Measurements from ENCODE around the gene LRRC9.

LRRC9 gene

DNA sequence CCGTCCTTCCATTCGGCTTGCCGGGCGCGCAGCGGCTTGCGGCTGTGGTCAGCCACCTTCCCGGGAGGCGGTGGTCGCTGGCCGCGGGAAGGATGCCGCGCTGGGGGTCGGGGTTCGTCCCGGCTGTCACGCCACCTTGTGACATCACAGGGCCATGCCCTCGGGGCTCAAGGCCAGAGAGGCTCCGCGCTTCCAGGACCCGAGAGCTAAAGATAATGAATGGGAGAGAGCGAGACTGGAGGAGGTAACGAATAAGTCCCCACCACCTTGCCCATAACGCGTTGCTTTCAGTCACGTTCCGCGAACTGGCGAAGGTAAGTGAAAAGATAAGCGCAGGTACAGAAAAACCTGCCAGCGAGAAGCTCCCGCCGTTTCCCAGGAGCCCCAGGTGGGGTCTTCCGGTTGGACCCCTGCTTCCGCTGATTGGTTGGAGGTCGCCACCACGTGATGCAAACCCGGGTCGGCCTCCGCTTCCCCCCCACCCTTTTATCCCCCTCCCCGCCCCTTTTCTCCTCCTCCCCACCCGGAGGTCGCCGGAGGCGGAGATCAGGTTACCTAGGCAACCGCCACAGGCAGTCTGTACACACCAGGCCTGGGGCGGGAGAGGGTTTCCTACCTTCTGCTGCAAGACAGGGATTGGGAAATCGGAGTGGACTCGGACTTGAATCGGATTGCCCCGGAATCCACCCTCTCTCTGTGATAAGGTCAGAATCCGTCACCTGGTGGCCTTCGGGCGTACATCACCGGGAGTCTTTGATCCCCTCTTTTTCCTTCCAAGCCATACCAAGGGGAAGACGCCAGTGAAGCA lies at the start of gene LRRC9:
Gene LRRC9, plus strand, starts transcription at position 575 of the 808 bp plus-strand sequence.
- Histone ChIP-seq H3K36me3 (ENCODE audit: insufficient read depth, low read length) (no peaks in the 10 kb centered on the region), H3K4me1 (ENCODE audit: insufficient read depth, low read length) (peaks cover 6% of the 10 kb centered on the region; the same call in 1 of the 2 replicates), H3K9me3 (ENCODE audit: control insufficient read depth, insufficient read depth, low read length) (no peaks in the 10 kb centered on the region), H3K9ac (ENCODE audit: low read depth, low read length) (peak within 1 kb of the TSS; percentile 76)

DNA sequence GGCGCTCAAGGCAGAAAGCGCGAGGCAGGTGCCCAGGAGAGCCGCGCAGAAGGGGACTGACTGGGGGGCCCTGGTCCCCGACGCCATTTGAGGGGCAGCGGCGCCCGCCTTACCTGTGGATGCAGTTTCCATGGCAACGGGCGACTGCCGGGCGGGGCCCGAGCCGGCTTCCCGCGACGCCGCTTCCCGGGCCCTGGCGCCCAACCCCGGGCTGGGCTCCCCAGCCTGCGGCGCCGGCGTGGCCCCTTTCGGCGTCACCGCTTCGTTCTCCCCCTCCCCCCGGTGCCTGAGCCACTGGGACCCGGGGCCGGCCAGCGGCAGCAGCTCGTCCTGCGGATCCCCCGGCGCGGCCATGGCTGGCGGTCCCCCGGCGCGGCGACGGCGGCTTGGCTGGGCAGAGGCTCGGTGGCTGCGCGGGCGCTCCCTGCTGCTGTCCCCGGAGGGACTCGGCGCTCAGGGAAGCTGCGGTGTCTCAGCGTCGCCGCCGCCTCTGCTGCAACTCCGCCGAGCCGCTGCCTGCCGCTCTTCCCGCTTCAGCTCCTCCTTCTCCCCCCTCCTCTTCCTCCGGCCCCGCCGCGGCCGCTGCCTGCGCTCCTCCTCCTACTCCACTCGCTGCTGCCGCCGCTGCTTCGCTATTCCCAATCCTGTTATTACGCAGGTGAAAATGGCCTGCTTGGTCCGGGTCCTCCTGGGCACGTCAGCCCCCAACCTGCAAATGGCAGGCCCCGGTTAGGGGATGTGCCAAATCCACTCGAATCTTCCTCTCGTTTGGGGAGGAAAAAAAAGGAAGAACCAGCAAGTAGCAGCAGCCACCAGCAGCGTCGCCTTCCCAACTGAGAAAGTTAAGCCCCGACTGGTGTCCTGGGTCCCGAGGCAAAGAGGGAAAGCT lies 49.4 kb upstream of the LRRC9 start, which contains the start of gene RTN1:
Gene RTN1, minus strand, starts transcription at position 500 of the 889 bp plus-strand sequence. Its CDS starts 146 bp downstream, at position 354.
- Histone ChIP-seq H3K36me3 (ENCODE audit: insufficient read depth, low read length) (no peaks in the 10 kb centered on the region), H3K4me1 (ENCODE audit: insufficient read depth, low read length) (no peaks in the 10 kb centered on the region), H3K9ac (ENCODE audit: low read depth, low read length) (peak within 1 kb of the TSS; percentile 58; the same call in 1 of the 2 replicates), H3K9me3 (ENCODE audit: control insufficient read depth, insufficient read depth, low read length) (no peaks in the 10 kb centered on the region)

DNA sequence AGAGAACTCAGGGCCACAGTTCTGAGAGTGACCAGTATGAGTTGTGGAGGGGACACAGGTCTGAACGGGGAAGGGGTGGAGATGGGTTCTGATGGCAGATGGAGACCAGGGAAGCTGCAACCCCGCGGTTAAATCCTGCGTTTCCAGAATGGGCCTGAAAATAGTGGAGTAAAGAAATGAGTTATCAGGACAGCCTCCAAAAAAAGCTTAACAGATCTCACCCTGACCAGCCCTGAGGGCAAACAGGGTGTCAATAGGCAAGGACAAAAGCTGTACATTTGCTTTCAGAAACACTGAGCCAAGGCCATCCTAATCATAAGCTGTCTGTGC lies 48.8 kb upstream of the LRRC9 start:
- Histone ChIP-seq H3K4me1 (ENCODE audit: insufficient read depth, low read length) (no peaks in the 10 kb centered on the region), H3K9me3 (ENCODE audit: control insufficient read depth, insufficient read depth, low read length) (no peaks in the 10 kb centered on the region), H3K36me3 (ENCODE audit: insufficient read depth, low read length) (no peaks in the 10 kb centered on the region), H3K9ac (ENCODE audit: low read depth, low read length) (peak overlapping the region; percentile 58; the same call in 1 of the 2 replicates)

DNA sequence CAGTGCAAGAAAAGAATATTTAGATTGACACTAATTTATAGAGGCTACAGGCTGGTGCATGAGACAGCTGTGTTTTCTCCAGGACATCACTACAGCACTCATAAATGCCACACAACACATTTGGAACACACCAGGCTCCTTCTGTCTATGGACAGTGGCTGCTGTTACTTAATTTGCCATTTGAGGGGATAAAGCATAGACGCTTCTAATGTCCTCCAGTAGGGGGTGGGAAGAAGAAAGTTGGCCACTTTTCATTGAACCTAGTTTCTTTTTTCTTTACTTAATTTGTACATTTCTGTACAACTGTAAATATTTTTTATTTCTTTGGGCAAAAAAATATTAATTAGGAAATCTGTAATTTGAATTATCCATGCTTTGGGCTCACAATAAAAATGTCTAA lies 37.0 kb upstream of the LRRC9 start:
- Histone ChIP-seq H3K9ac (ENCODE audit: low read depth, low read length) (no peak overlapping the region), H3K36me3 (ENCODE audit: insufficient read depth, low read length) (no peaks in the 10 kb centered on the region), H3K4me1 (ENCODE audit: insufficient read depth, low read length) (no peaks in the 10 kb centered on the region), H3K9me3 (ENCODE audit: control insufficient read depth, insufficient read depth, low read length) (no peaks in the 10 kb centered on the region)

DNA sequence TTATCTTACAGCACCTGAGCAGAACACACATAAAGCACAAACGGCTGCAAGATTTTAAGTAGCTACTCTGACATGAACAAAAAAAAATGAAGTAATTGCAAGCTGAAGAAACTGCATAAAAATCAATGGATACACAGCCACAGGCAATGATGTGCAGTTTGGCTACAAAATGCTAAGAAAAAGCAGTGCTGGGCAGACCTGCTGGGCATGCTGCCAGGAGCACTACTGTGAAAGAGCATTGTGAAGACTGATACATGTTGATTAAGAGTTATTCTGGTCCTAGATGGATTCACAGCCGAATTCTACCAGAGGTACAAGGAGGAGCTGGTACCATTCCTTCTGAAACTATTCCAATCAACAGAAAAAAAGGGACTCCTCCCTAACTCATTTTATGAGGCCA lies 29.3 kb upstream of the LRRC9 start:
- H3K9ac ChIP-seq (ENCODE audit: low read depth, low read length) = no peak overlapping the region
- no peaks in the 10 kb centered on the region for H3K4me1 ChIP-seq (ENCODE audit: insufficient read depth, low read length)
- no peaks in the 10 kb centered on the region for H3K36me3 ChIP-seq (ENCODE audit: insufficient read depth, low read length)
- no peaks in the 10 kb centered on the region for H3K9me3 ChIP-seq (ENCODE audit: control insufficient read depth, insufficient read depth, low read length)

DNA sequence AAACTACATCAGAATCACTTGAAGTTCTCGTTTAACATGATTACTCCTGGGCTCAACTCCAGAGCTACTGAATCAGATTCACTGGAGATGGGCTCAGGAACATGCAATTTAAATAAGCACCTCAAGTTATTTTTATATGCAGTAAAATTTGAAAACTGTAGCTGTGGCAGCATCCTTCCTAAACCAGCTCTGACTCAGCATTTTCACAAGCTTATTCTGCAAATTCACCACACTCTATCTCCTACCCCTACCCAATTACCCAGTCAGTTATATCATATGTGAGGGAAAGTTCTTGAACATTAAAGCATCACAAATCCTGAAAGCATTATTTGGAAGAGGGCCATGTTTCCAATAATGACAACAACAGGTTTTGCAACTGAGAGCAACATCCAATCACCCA lies 24.2 kb upstream of the LRRC9 start:
- Histone ChIP-seq H3K4me1 (ENCODE audit: insufficient read depth, low read length) (no peaks in the 10 kb centered on the region), H3K9ac (ENCODE audit: low read depth, low read length) (no peak overlapping the region), H3K9me3 (ENCODE audit: control insufficient read depth, insufficient read depth, low read length) (no peaks in the 10 kb centered on the region), H3K36me3 (ENCODE audit: insufficient read depth, low read length) (no peaks in the 10 kb centered on the region)

DNA sequence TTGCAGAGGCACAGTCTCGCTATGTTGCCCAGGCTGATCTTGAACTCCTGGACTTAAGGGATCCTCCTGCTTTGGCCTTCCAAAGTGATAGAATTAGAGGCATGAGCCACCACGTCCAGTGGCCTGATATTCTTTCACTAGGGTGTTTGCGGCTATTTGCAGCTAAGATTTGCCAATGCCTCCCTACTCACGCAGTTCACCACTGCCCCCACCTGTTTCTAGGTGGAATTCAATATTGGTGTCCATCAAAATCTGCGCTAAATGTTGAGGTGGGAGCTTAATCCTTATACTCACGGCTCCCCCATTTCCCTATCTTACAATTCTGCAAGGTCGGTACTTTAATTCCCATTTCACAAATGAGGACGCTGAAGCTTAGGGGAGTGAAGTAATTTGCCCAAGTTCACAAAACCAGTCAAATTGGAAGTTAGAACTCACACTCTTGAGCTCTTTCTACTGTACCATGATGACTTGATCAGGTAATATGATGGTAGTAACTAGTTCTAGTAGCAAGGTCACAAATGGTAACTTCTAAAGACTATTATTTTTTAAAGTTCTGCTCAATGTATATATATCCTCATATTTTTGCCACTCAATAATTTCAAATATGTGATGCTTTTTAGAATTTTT lies 22.1 kb upstream of the LRRC9 start:
- Histone ChIP-seq H3K36me3 (ENCODE audit: insufficient read depth, low read length) (no peaks in the 10 kb centered on the region), H3K9ac (ENCODE audit: low read depth, low read length) (no peak overlapping the region), H3K4me1 (ENCODE audit: insufficient read depth, low read length) (no peaks in the 10 kb centered on the region), H3K9me3 (ENCODE audit: control insufficient read depth, insufficient read depth, low read length) (no peaks in the 10 kb centered on the region)

DNA sequence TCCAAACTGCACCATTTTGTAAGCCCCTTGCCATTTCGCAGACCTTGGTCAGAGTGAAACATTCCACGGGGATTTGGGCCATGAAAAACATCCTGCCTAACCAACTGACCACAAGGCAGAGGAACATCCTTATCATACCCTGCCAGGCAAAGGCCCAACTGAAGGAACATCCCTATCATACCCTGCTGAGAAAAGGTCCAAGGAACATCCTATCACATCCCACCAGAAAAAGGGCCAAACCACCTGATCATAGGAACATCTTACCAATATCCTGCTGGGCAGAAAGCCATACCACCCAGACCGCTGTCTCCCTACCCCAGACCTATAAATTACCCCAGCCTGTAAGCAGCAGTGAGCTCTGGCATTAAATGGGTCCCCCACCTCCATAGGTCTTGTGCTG lies 19.4 kb upstream of the LRRC9 start:
- H3K9me3 ChIP-seq (ENCODE audit: control insufficient read depth, insufficient read depth, low read length) = no peaks in the 10 kb centered on the region
- H3K36me3 ChIP-seq (ENCODE audit: insufficient read depth, low read length) = no peaks in the 10 kb centered on the region
- no peak overlapping the region for H3K9ac ChIP-seq (ENCODE audit: low read depth, low read length)
- H3K4me1 ChIP-seq (ENCODE audit: insufficient read depth, low read length) = no peaks in the 10 kb centered on the region

DNA sequence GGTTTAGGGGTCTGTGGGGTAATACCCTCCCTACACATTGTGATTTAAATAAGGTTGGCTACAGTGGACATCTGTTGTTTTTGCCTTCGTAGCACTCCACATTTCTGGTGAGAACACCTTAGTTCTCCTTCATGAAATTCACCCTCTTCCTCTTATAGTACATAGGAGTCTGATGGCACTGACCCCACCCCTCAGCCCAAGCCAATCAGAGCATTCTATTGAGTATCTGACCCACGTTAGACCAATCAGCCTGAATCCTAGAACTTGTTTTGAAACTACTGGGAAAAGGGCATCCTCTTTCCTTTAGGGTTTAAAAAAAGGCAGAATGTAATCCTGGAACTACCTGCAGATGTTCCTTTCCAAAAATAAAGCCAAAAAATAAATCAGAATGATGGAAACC lies 15.8 kb upstream of the LRRC9 start:
- Histone ChIP-seq H3K9me3 (ENCODE audit: control insufficient read depth, insufficient read depth, low read length) (no peaks in the 10 kb centered on the region), H3K36me3 (ENCODE audit: insufficient read depth, low read length) (no peaks in the 10 kb centered on the region), H3K9ac (ENCODE audit: low read depth, low read length) (no peak overlapping the region), H3K4me1 (ENCODE audit: insufficient read depth, low read length) (no peaks in the 10 kb centered on the region)

DNA sequence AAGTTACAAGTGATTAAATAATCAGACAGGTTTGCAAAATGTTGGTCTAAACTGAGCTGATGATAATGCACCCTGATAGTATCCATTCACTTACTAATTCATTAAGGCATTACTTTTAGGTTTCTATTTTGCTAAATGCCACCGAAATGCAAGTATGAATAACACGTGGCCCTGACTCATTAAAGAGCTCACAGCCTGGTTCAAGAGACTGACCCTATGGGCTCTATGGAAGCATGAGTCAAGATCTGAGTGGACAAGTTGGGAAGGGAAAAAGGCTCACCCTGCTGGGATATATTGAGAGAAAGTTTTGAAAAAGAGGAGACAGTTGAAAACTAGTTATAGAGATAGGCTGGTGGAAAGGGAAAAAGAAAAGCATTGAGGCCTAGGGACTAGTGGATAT lies 14.8 kb upstream of the LRRC9 start:
- Histone ChIP-seq H3K36me3 (ENCODE audit: insufficient read depth, low read length) (no peaks in the 10 kb centered on the region), H3K4me1 (ENCODE audit: insufficient read depth, low read length) (no peaks in the 10 kb centered on the region), H3K9me3 (ENCODE audit: control insufficient read depth, insufficient read depth, low read length) (no peaks in the 10 kb centered on the region), H3K9ac (ENCODE audit: low read depth, low read length) (no peak overlapping the region)

DNA sequence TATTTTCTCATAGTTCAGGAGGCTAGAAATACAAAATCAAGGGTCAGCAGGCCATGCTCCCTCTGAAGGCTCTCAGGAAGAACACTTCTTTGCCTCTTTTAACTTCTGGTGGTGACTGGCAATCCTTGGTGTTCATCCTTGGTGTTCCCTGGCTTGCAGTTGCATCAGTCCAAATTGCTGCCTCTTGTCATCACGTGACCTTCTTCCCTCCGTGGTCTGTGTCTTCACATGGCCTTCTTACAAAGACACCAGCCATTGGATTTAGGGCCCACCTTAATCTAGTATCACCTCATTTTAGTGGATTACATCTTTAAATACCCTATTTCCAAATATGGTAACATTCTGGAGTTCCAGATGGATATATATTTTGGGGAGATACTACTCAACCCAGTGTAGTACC lies 7.5 kb upstream of the LRRC9 start:
- Histone ChIP-seq H3K4me1 (ENCODE audit: insufficient read depth, low read length) (no peaks in the 10 kb centered on the region), H3K9me3 (ENCODE audit: control insufficient read depth, insufficient read depth, low read length) (no peaks in the 10 kb centered on the region), H3K9ac (ENCODE audit: low read depth, low read length) (no peak overlapping the region), H3K36me3 (ENCODE audit: insufficient read depth, low read length) (no peaks in the 10 kb centered on the region)

DNA sequence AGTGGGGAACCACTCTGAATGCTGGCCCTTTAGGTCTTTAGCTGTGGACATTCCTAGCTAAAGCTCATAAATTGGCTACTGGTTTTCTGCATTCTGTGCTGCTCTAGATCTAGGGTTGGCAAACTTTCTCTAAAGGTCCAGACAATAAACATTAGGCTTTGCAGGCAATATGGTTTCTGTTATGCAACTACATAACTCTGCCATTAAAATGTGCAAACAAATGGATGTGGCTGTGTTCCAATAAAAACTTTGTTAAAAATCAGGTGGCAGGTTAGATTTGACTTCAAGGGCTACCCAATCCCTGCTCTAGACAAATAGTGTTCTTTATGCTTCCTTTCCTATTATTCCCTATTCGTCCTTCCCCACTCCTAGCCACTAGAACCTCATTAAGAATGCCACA lies 6.8 kb upstream of the LRRC9 start:
- Histone ChIP-seq H3K36me3 (ENCODE audit: insufficient read depth, low read length) (no peaks in the 10 kb centered on the region), H3K9ac (ENCODE audit: low read depth, low read length) (no peak overlapping the region), H3K4me1 (ENCODE audit: insufficient read depth, low read length) (no peaks in the 10 kb centered on the region)

DNA sequence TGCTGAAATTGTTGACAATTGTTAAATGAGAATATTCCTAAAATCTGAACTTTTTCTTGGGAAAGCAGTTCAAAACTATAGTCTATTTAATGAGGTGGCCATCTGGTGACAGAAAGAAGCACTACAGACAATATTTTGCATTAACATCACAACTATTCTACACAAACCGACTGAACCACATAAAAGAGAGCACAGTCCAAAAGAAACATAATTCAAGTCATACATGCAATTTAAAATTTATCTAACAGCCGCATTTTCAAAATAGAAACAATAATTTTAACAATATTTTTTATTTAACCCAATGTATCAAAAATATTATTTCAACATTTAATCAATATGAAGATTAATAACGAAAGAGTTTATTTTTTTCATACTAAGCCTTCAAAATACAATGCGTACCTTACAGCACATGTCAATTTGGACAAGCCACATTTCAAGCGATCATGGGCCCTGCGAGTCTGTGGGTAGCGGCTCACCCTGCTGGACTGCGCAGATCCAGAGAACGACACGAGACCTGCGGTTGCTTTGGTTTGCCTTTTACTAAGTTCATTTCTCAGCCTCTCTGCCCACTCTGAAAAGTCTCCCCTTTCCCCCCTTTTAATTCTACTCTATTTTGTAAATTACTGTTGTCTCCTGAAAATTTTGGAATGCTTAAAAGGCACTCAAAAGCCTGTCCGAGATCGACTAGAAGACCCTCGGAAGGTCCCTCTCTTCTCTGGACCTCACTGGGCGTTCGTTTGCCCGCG lies 947 bp upstream of the LRRC9 start:
- Histone ChIP-seq H3K9me3 (ENCODE audit: control insufficient read depth, insufficient read depth, low read length) (no peaks in the 10 kb centered on the region), H3K36me3 (ENCODE audit: insufficient read depth, low read length) (no peaks in the 10 kb centered on the region), H3K9ac (ENCODE audit: low read depth, low read length) (peak overlapping the region; percentile 76), H3K4me1 (ENCODE audit: insufficient read depth, low read length) (peaks cover 6% of the 10 kb centered on the region; the same call in 1 of the 2 replicates)

More for the DNA sequence above, 6.8 kb upstream of the LRRC9 start:
- no peaks in the 10 kb centered on the region for H3K9me3 ChIP-seq (ENCODE audit: control insufficient read depth, insufficient read depth, low read length)

DNA sequence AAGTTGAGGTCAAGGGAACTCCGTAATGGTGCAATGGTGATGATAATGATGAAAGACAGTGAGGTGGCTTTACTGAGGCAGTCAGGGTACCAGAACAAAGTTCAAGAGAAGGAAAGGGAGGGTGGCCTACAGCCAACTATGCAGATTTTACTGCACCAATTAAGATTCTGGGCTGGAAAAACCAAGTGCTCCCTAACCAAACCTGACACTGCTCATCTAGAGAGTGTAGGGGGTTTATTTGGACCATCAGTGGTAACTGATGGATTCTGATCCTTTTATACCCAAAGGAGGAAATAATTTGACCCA lies 387 bp downstream of the LRRC9 start:
- H3K9ac ChIP-seq (ENCODE audit: low read depth, low read length) = peak overlapping the region; percentile 76

More for the DNA sequence above, 387 bp downstream of the LRRC9 start:
- Histone ChIP-seq H3K36me3 (ENCODE audit: insufficient read depth, low read length) (no peaks in the 10 kb centered on the region), H3K4me1 (ENCODE audit: insufficient read depth, low read length) (peaks cover 6% of the 10 kb centered on the region; the same call in 1 of the 2 replicates), H3K9me3 (ENCODE audit: control insufficient read depth, insufficient read depth, low read length) (no peaks in the 10 kb centered on the region)

Data from ES-I3 (cell line).